Activated CD8-positive, alpha-beta memory T cell treated with anti-CD3 and anti-CD28 coated beads, Interleukin-2, amount 10 ng/mL, durations not matched to agents 7 days and 5 days (primary cell): ENCODE measurements around the gene CD99L2. TPM values are rescaled to one million over a fixed set of nuclear protein-coding genes. Genes with fewer than 3 reads are reported as not detected.

Source experiments
- ATAC-seq: fragments of 150-1000 bp; cut with Tn5 transposase; one replicate; pipeline ENCODE4 v1.10.0; 2021; ENCODE audit warnings: moderate library complexity
- CTCF ChIA-PET: fragments of 350-600 bp; sonication (Branson Sonifier 250); formaldehyde crosslinking; loops from one replicate; lab custom pipeline; 2021; ENCODE audit warnings: antibody characterized with exemption; lab: Charles Lee
- DNase-seq: peaks from one replicate; pipeline ENCODE4 v3.0.0-alpha.2; 2020
- H3K27ac Mint-ChIP-seq: one replicate; pipeline ENCODE4 v1.8.0; 2021; ENCODE audit warnings: mild to moderate bottlenecking, mixed read lengths
- H3K27me3 Mint-ChIP-seq: one replicate; pipeline ENCODE4 v1.8.0; 2021; ENCODE audit warnings: mixed read lengths
- H3K36me3 Mint-ChIP-seq: one replicate; pipeline ENCODE4 v1.8.0; 2021; ENCODE audit warnings: mild to moderate bottlenecking, mixed read lengths
- H3K4me1 Mint-ChIP-seq: one replicate; pipeline ENCODE4 v1.8.0; 2021; ENCODE audit warnings: mixed read lengths
- H3K4me3 Mint-ChIP-seq: one replicate; pipeline ENCODE4 v1.8.0; 2021; ENCODE audit warnings: mild to moderate bottlenecking, moderate library complexity, mixed read lengths
- H3K9me3 Mint-ChIP-seq: one replicate; pipeline ENCODE4 v1.8.0; 2022; ENCODE audit warnings: low read depth, mixed read lengths
- total RNA-seq, 2 experiments: library from RNA; stranded (reverse); gene quantifications; one replicate each; pipeline ENCODE4 v1.2.3, GENCODE V29; 2021

CD99L2 gene
- total RNA-seq, 2 experiments from 2014 or later, result 16.8 to 21.2 TPM

DNA sequence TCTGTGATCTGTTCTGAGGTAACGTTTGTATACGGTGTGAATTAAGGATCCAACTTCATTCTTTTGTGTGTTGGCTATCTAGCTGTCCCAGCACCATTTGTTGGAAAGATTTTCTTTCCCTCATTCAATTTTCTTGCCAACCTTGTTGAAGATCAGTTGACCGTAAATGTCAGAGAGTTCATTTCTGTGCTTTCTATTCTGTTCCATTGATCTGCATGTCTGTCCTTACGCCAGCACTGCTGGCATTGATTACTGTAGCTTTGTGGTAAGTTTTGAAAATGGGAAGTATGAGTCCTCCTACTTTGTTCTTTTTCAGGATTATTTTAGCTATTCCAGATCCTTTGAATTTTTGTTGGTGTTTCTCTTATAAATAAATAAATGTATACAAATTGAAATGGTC is 144.5 kb downstream of the CD99L2 start:
- no peak overlapping the region for H3K27ac Mint-ChIP-seq
- CTCF ChIA-PET, result no interaction called here
- no peaks in the 10 kb centered on the region for H3K27me3 Mint-ChIP-seq
- DNase-seq (no peak), ATAC-seq (no peak)
- peaks cover 14% of the 10 kb centered on the region for H3K4me1 Mint-ChIP-seq
- H3K4me3 Mint-ChIP-seq, result no peak overlapping the region
- peaks cover 27% of the 10 kb centered on the region for H3K36me3 Mint-ChIP-seq
- no peaks in the 10 kb centered on the region for H3K9me3 Mint-ChIP-seq

GRCh38 chrX:150753357-150753756 is 145.1 kb downstream of the CD99L2 start:
- DNase-seq (no peak), ATAC-seq (no peak)
- Mint-ChIP-seq H3K36me3 (peaks cover 27% of the 10 kb centered on the region), H3K27ac (no peak overlapping the region), H3K4me1 (peaks cover 14% of the 10 kb centered on the region), H3K9me3 (no peaks in the 10 kb centered on the region), H3K27me3 (no peaks in the 10 kb centered on the region), H3K4me3 (no peak overlapping the region)
- CTCF ChIA-PET, result no interaction called here

DNA sequence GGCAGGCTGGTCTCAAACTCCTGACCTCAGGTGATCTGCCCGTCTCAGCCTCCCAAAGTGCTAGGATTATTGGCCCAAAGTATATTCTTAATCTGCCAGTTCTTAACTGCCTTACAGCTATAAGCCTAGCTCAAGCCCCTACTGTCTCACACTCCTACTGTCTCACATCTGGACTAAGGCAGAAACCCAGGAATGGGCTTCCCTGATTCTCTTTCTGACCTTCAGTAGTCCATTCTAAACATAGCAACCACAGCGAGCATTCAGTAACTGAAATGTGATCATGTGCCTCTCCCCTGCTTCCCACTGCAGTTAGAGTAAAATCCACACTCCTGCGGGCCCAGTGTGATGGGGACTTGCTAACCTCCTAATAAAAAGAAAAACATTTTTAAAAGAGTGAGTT is 146.3 kb downstream of the CD99L2 start:
- no peak for DNase-seq
- H3K27ac Mint-ChIP-seq, result no peak overlapping the region
- no peaks in the 10 kb centered on the region for H3K9me3 Mint-ChIP-seq
- H3K4me1 Mint-ChIP-seq, result peaks cover 14% of the 10 kb centered on the region
- H3K36me3 Mint-ChIP-seq, result peaks cover 27% of the 10 kb centered on the region
- no peak for ATAC-seq
- CTCF ChIA-PET, result interaction anchor here (0.9 kb wide), 1 partner anchor 20 kb away, joined by 3 read pairs; no protein-coding TSS in a partner anchor
- no peaks in the 10 kb centered on the region for H3K27me3 Mint-ChIP-seq
- no peak overlapping the region for H3K4me3 Mint-ChIP-seq

GRCh38 chrX:150736475-150736874 is 162.0 kb downstream of the CD99L2 start:
- Mint-ChIP-seq H3K36me3 (peaks cover 78% of the 10 kb centered on the region), H3K4me1 (peaks cover 26% of the 10 kb centered on the region), H3K27ac (peak overlapping the region; percentile 74), H3K4me3 (no peak overlapping the region), H3K9me3 (no peaks in the 10 kb centered on the region), H3K27me3 (no peaks in the 10 kb centered on the region)
- CTCF ChIA-PET, result no interaction called here
- ATAC-seq, result no peak
- no peak for DNase-seq

DNA sequence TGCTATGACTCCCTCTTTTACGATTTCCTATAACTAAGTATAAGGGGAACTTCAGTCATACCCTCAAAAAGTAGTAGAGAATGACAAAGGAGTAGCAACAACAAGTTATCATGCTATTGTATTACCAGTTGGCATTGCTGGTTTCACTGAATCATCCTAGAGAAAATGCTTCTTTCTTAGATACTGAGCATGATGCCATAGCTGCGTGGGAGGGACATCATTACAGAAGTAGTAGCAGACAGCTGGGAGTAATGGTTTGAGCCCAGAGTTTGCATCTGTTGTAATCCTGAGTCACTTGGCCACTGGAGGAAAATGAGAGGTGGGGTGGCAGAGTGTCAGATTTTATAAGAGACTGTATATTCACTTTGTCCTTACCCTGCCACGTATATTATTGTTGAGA is 166.7 kb downstream of the CD99L2 start:
- CTCF ChIA-PET, result interaction anchor here (0.7 to 1.4 kb wide), 2 partner anchors 40 to 49 kb away, joined by 3 to 4 read pairs; no protein-coding TSS in a partner anchor
- no peaks in the 10 kb centered on the region for H3K9me3 Mint-ChIP-seq
- peaks cover 21% of the 10 kb centered on the region for H3K4me1 Mint-ChIP-seq
- no peaks in the 10 kb centered on the region for H3K27me3 Mint-ChIP-seq
- H3K27ac Mint-ChIP-seq, result no peak overlapping the region
- ATAC-seq (no peak), DNase-seq (no peak)
- no peak overlapping the region for H3K4me3 Mint-ChIP-seq
- H3K36me3 Mint-ChIP-seq, result peaks cover 49% of the 10 kb centered on the region

DNA sequence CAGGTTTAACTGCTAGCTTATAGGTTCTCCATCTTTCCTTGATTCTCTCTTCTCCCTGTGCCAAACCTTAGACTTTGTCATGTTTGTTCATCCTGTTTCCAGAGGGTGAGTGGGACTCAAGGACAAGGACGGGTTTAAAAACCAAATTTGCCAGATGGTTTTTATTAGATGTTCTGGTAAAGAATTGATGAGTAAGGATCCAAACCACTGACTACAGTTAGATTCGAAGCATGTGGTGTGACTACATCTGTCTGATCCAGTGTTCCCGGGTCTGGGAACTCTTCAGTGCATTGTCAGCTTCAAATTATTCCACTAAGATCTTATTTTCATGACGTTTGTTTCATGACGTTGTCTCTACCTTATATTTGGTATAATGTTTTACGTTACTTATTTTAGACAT is 167.7 kb downstream of the CD99L2 start:
- Mint-ChIP-seq H3K27me3 (no peaks in the 10 kb centered on the region), H3K9me3 (no peaks in the 10 kb centered on the region), H3K27ac (no peak overlapping the region), H3K4me3 (no peak overlapping the region), H3K36me3 (peaks cover 44% of the 10 kb centered on the region), H3K4me1 (peaks cover 11% of the 10 kb centered on the region)
- CTCF ChIA-PET, result interaction anchor here (1.4 kb wide), 1 partner anchor 47 kb away, joined by 4 read pairs; no protein-coding TSS in a partner anchor
- DNase-seq, result no peak
- ATAC-seq, result no peak

GRCh38 chrX:150729956-150730355 is 168.5 kb downstream of the CD99L2 start:
- Mint-ChIP-seq H3K27me3 (no peaks in the 10 kb centered on the region), H3K36me3 (peaks cover 39% of the 10 kb centered on the region), H3K4me3 (no peak overlapping the region), H3K27ac (no peak overlapping the region), H3K4me1 (peaks cover 8% of the 10 kb centered on the region), H3K9me3 (no peaks in the 10 kb centered on the region)
- ATAC-seq, result no peak
- CTCF ChIA-PET, result no interaction called here
- DNase-seq, result no peak

- ATAC-seq, result no peak
- CTCF ChIA-PET, result interaction anchor here (1.1 to 3.0 kb wide), 2 partner anchors 27 to 36 kb away, joined by 3 to 12 read pairs; no protein-coding TSS in a partner anchor
- Mint-ChIP-seq H3K4me1 (peaks cover 5% of the 10 kb centered on the region), H3K4me3 (no peak overlapping the region), H3K27me3 (no peaks in the 10 kb centered on the region), H3K36me3 (peaks cover 15% of the 10 kb centered on the region), H3K9me3 (no peaks in the 10 kb centered on the region), H3K27ac (no peak overlapping the region)
- DNase-seq, result no peak
Observed at GRCh38 chrX:150719621-150720020, 178.8 kb downstream of the CD99L2 start.

Other genes starting within 250 kb of the CD99L2 start
- 10 to 100 TPM; 32.7 to 34.7 TPM for gene MTMR1, start 205.3 kb downstream of the CD99L2 start, total RNA-seq
- gene HMGB3, start 84.7 kb upstream of the CD99L2 start, total RNA-seq, result 10 to 100 TPM; 32.3 to 47.3 TPM